B cell (primary cell): ENCODE data around the gene MYL6B. TPM values are rescaled to one million over a fixed set of nuclear protein-coding genes. Genes with fewer than 3 reads are reported as not detected.

Source experiments
- ATAC-seq: fragments of 200-7000 bp; cut with Tn5 transposase; one replicate; pipeline ENCODE4 v1.10.0; 2021; ENCODE audit warnings: low read depth, mild to moderate bottlenecking, moderate number of reproducible peaks, moderate library complexity
- CTCF ChIA-PET: fragments of 350-600 bp; sonication (Branson Sonifier 250); formaldehyde crosslinking; loops from one replicate; lab custom pipeline; 2021; ENCODE audit warnings: antibody characterized with exemption, inconsistent platforms; lab: Charles Lee
- POLR2A ChIA-PET: fragments of 350-600 bp; sonication (Branson Sonifier 250); formaldehyde crosslinking; loops from one replicate; lab custom pipeline; 2021; ENCODE audit warnings: antibody characterized with exemption; lab: Charles Lee
- DNase-seq: peaks from one replicate; pipeline ENCODE4 v3.0.0; 2013
- H2AFZ ChIP-seq: 2 replicates; pipeline ENCODE4 v1.6.1; 2012; ENCODE audit warnings: mild to moderate bottlenecking, low read depth, low read length; ENCODE audit not compliant: insufficient read depth, poor library complexity, severe bottlenecking
- H3K27ac ChIP-seq, 2 donors: 1 replicate in 1 of 2; 2 replicates in 1 of 2; pipeline ENCODE4 v1.5.1; 2012 to 2013; ENCODE audit warnings: low read length in 2 of 2, mild to moderate bottlenecking in 2 of 2, moderate library complexity in 1 of 2
- H3K27me3 ChIP-seq, 4 experiments: fragments of 200-600 bp in 1 of 4; sonication (generic) in 1 of 4; replicated peaks in 1 of 4; 1 replicate in 2 of 4; 2 replicates in 2 of 4; pipeline versions ENCODE4 v1.6.1 to v1.7.0; 2013 to 2016; ENCODE audit warnings: low read length in 3 of 4, mild to moderate bottlenecking in 2 of 4, mixed read lengths in 1 of 4, moderate library complexity in 1 of 4; ENCODE audit not compliant: insufficient read depth in 4 of 4, control insufficient read depth in 3 of 4; ENCODE audit errors: control extremely low read depth in 1 of 4
- H3K36me3 ChIP-seq, 2 experiments: replicated peaks in 1 of 2; 1 replicate in 1 of 2; 2 replicates in 1 of 2; pipeline versions ENCODE4 v1.6.1 to v1.7.1; 2013; ENCODE audit warnings: low read length in 1 of 2; ENCODE audit not compliant: insufficient read depth in 2 of 2, control insufficient read depth in 1 of 2; ENCODE audit errors: control extremely low read depth in 1 of 2, extremely low read depth in 1 of 2
- H3K4me1 ChIP-seq, 2 donors: fragments of 200-600 bp in 1 of 2; sonication (generic) in 1 of 2; 1 replicate in 1 of 2; 2 replicates in 1 of 2; pipeline versions ENCODE4 v1.5.1 to v1.6.1; 2013 to 2017; ENCODE audit warnings: low read length in 2 of 2; ENCODE audit not compliant: control insufficient read depth in 2 of 2, insufficient read depth in 2 of 2
- H3K4me2 ChIP-seq: replicated peaks from 2 replicates; pipeline ENCODE3; 2012; ENCODE audit warnings: mild to moderate bottlenecking, low read depth, low read length; ENCODE audit not compliant: poor library complexity, severe bottlenecking
- H3K4me3 ChIP-seq, 5 experiments: fragments of 200-600 bp in 1 of 5; sonication (generic) in 1 of 5; 1 replicate in 3 of 5; 2 replicates in 2 of 5; pipeline versions ENCODE4 v1.5.1 to v1.7.0; 2011 to 2016; ENCODE audit warnings: low read length in 4 of 5, mild to moderate bottlenecking in 4 of 5, low read depth in 2 of 5, control low read depth in 1 of 5, moderate library complexity in 1 of 5; ENCODE audit not compliant: insufficient read depth in 1 of 5; ENCODE audit errors: control extremely low read depth in 1 of 5, extremely low read depth in 1 of 5
- H3K79me2 ChIP-seq: fragments of 200-600 bp; sonication (generic); one replicate; pipeline ENCODE4 v1.6.0; 2016; ENCODE audit warnings: low read length; ENCODE audit not compliant: control insufficient read depth, insufficient read depth
- H3K9ac ChIP-seq: fragments of 200-600 bp; sonication (generic); 2 replicates; pipeline ENCODE4 v1.6.1; 2017; ENCODE audit warnings: mild to moderate bottlenecking, low read length, moderate library complexity
- H3K9me3 ChIP-seq, 3 donors: one replicate each; pipeline versions ENCODE4 v1.6.1 to v1.7.1; 2013; ENCODE audit warnings: low read length in 2 of 3; ENCODE audit not compliant: control insufficient read depth in 2 of 3, insufficient read depth in 1 of 3; ENCODE audit errors: control extremely low read depth in 1 of 3
- H4K20me1 ChIP-seq: 2 replicates; pipeline ENCODE4 v1.6.0; 2012; ENCODE audit warnings: mild to moderate bottlenecking, low read length; ENCODE audit not compliant: insufficient read depth, control insufficient read depth, poor library complexity, severe bottlenecking
- H3K27ac Mint-ChIP-seq: one replicate; pipeline ENCODE4 v1.8.0; 2021; ENCODE audit warnings: mixed read lengths
- H3K27me3 Mint-ChIP-seq: one replicate; pipeline ENCODE4 v1.8.0; 2021; ENCODE audit warnings: mixed read lengths
- H3K4me1 Mint-ChIP-seq: one replicate; pipeline ENCODE4 v1.8.0; 2021; ENCODE audit warnings: mixed read lengths
- H3K4me3 Mint-ChIP-seq: one replicate; pipeline ENCODE4 v1.8.0; 2021; ENCODE audit warnings: mixed read lengths
- H3K9me3 Mint-ChIP-seq: one replicate; pipeline ENCODE4 v1.8.0; 2022; ENCODE audit warnings: mixed read lengths; ENCODE audit not compliant: insufficient read depth
- EZH2 ChIP-seq: IDR thresholded peaks from 2 replicates; pipeline ENCODE4 v1.6.1; 2012; ENCODE audit warnings: borderline replicate concordance, low read depth, mild to moderate bottlenecking, moderate library complexity, low read length; ENCODE audit not compliant: insufficient read depth, poor library complexity, severe bottlenecking
- WGBS: methylation state at CpG from one replicate; pipeline ENCODE4 v1.1.5; 2013; ENCODE audit warnings: missing lambda C conversion rate; ENCODE audit not compliant: insufficient coverage; 5-methylcytosine and 5-hydroxymethylcytosine counted together
- intact Hi-C: fragments of 100-400 bp; cut with micrococcal nuclease; formaldehyde crosslinking; loops from one replicate; pipeline ENCODE4 v1.10.0; 2022
- polyA plus RNA-seq: library from polyadenylated mRNA; depleted of rRNA; stranded (reverse); fragments of >200 nt; gene quantifications from 2 replicates; pipeline ENCODE4 v1.2.3, GENCODE V29; 2012
- total RNA-seq, 2 donors: library from RNA; stranded (reverse); fragments of 120-200 nt in 1 of 2; gene quantifications; 1 replicate in 1 of 2; 2 replicates in 1 of 2; pipeline versions ENCODE4 v1.2.3 to v1.2.4, GENCODE V29; 2013 to 2022
- TF ChIP-seq, protein P1 (sequence below): fragments of 200-600 bp; IDR thresholded peaks from one replicate; pipeline ENCODE4 v1.8.0; 2022; ENCODE audit warnings: antibody characterized with exemption, mild to moderate bottlenecking

Gene MYL6B
- total and polyA plus RNA-seq, 2 donors (not counting 1 experiment from before 2014, with no cell fraction given), result 25.7 to 27.8 TPM

DNA sequence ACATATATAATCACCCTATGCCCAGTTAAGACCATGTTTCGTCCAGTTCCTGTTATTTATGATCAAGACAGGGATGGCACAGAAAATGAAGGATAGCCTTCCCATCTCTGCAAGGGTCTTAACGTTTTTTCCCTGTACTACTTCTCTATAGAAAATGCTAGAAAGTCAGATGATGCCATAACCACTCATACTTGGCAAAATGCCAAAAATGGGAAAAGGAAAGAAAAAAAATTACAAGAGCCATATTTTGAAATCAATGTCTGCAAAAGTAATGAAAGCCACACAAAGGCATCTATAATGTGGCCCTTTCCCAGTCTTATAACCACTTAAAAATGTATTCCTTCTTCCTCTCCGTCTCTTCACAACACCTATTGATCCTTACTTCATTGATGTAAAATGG is 1.8 kb upstream of the MYL6B start:
- Histone ChIP-seq H3K36me3 (peaks cover 0 to 3% of the 10 kb centered on the region in 2 experiments), H4K20me1 (no peaks in the 10 kb centered on the region), H3K4me1 (peaks cover 15 to 20% of the 10 kb centered on the region in 2 donors), H3K27ac (no peak overlapping the region), H2AFZ (no peak overlapping the region), H3K4me2 (no peak overlapping the region), H3K9me3 (no peaks in the 10 kb centered on the region), H3K79me2 (peaks cover 41% of the 10 kb centered on the region), H3K9ac (no peak overlapping the region), H3K27me3 (no peaks in the 10 kb centered on the region), H3K4me3 (no peak overlapping the region)
- peaks cover 31% of the 10 kb centered on the region for H3K4me1 Mint-ChIP-seq
- intact Hi-C loops, result loop anchor here (10.0 kb wide), 1 partner anchor 924 kb away; the partner anchor contains the start of gene NEMP1
- peak overlapping the region; percentile 58 for H3K4me3 Mint-ChIP-seq
- peak overlapping the region; percentile 98 for H3K27ac Mint-ChIP-seq
- TF ChIP-seq, protein P1, sequence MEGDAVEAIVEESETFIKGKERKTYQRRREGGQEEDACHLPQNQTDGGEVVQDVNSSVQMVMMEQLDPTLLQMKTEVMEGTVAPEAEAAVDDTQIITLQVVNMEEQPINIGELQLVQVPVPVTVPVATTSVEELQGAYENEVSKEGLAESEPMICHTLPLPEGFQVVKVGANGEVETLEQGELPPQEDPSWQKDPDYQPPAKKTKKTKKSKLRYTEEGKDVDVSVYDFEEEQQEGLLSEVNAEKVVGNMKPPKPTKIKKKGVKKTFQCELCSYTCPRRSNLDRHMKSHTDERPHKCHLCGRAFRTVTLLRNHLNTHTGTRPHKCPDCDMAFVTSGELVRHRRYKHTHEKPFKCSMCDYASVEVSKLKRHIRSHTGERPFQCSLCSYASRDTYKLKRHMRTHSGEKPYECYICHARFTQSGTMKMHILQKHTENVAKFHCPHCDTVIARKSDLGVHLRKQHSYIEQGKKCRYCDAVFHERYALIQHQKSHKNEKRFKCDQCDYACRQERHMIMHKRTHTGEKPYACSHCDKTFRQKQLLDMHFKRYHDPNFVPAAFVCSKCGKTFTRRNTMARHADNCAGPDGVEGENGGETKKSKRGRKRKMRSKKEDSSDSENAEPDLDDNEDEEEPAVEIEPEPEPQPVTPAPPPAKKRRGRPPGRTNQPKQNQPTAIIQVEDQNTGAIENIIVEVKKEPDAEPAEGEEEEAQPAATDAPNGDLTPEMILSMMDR, result no peak
- no peak for TF ChIP-seq EZH2
- no peaks in the 10 kb centered on the region for H3K9me3 Mint-ChIP-seq
- ATAC-seq (no peak), DNase-seq (no peak)
- ChIA-PET CTCF (interaction anchor here (1.5 to 1.6 kb wide), 2 partner anchors 24 to 39 kb away, joined by 5 to 8 read pairs; partner anchors contain the start of gene SMARCC2), POLR2A (interaction anchor here (1.1 to 2.1 kb wide), 2 partner anchors 13 to 22 kb away, joined by 3 to 28 read pairs; partner anchors contain the start of gene ESYT1)
- H3K27me3 Mint-ChIP-seq, result no peaks in the 10 kb centered on the region
- no CpG with 5 or more reads among the region's 3 CpGs for WGBS

DNA sequence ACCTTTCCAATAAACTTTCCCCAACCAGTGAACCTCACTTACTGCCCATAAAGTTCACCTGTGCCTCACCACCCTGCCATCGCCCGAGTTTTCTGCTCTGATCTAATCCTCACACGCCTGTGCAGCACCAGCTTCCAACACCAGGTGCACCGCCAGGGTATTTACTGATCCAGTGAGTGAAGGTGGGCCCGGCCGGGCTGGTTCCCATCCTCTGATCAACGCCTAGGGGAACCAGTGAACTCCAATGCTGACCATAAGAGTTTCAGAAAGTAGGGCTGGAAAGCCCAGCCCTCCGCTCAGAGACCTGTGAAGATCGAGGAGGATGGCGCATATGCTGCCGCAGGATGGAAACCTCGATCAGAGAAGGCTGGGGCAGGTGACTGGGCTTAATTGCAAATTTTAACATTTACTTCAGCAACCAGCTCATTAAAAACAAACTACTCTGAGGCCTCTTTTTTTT is 685 bp upstream of the MYL6B start:
- peak overlapping the region; percentile 89 for H3K4me2 ChIP-seq
- intact Hi-C loops, result loop anchor here (1.0 to 10.0 kb wide), 3 partner anchors 25 to 923 kb away; partner anchors contain the start of genes NEMP1 and PA2G4
- H3K4me1 ChIP-seq, result peaks cover 15 to 22% of the 10 kb centered on the region in 2 donors
- ChIA-PET CTCF (interaction anchor here (0.9 to 1.4 kb wide), 5 partner anchors 22 to 37 kb away, joined by 5 to 11 read pairs (median 9); partner anchors contain the start of genes ESYT1, SMARCC2 and ZC3H10), POLR2A (interaction anchor here (0.5 to 2.1 kb wide), 11 partner anchors 12 to 411 kb away, joined by 3 to 28 read pairs (median 3); partner anchors contain the start of genes COQ10A, ESYT1, IL23A and PA2G4)
- no peaks in the 10 kb centered on the region for H3K27me3 Mint-ChIP-seq
- 7% methylated on average over 12 of the region's 12 CpGs for WGBS
- H3K9ac ChIP-seq, result peak overlapping the region; percentile 88
- peak overlapping the region; percentile 54 to 89 (median 81) for H3K4me3 ChIP-seq
- H3K79me2 ChIP-seq, result peaks cover 52% of the 10 kb centered on the region
- peaks cover 33% of the 10 kb centered on the region for H3K4me1 Mint-ChIP-seq
- DNase-seq (peak; percentile 69), ATAC-seq (peak; percentile 53)
- no peaks in the 10 kb centered on the region for H4K20me1 ChIP-seq
- no peaks in the 10 kb centered on the region for H3K9me3 ChIP-seq
- H3K27ac ChIP-seq, result peak overlapping the region; percentile 74 to 88
- H3K36me3 ChIP-seq, result peaks cover 0 to 3% of the 10 kb centered on the region in 2 experiments
- no peaks in the 10 kb centered on the region for H3K27me3 ChIP-seq
- peak overlapping the region; percentile 94 for H2AFZ ChIP-seq
- no peak for TF ChIP-seq EZH2
- TF ChIP-seq, protein P1, result peak; percentile 74
- no peaks in the 10 kb centered on the region for H3K9me3 Mint-ChIP-seq
- peak overlapping the region; percentile 94 for H3K4me3 Mint-ChIP-seq
- peak overlapping the region; percentile 98 for H3K27ac Mint-ChIP-seq
